H9 (cell line): ENCODE data around the gene CD93. TPM values are rescaled to one million over a fixed set of nuclear protein-coding genes. Genes with fewer than 3 reads are reported as not detected.

Experiments
- DNase-seq: peaks from one replicate; pipeline ENCODE4 v3.0.0-alpha.2; 2017
- H2AFZ ChIP-seq: one replicate; pipeline ENCODE4 v1.6.1; 2013; ENCODE audit warnings: mild to moderate bottlenecking, low read length, control low read depth, moderate library complexity
- H2AK5ac ChIP-seq: 2 replicates; pipeline ENCODE4 v1.6.1; 2013; ENCODE audit warnings: low read length, control low read depth, mixed read lengths; ENCODE audit not compliant: insufficient read length
- H2BK120ac ChIP-seq: one replicate; pipeline ENCODE4 v1.6.1; 2013; ENCODE audit warnings: low read depth, mild to moderate bottlenecking, low read length, control low read depth, inconsistent platforms; ENCODE audit not compliant: poor library complexity, severe bottlenecking
- H2BK12ac ChIP-seq: 2 replicates; pipeline ENCODE4 v1.6.1; 2013; ENCODE audit warnings: low read length, control low read depth, mixed read lengths, low read depth; ENCODE audit not compliant: insufficient read length
- H2BK15ac ChIP-seq: 2 replicates; pipeline ENCODE4 v1.6.1; 2013; ENCODE audit warnings: low read depth, low read length, control low read depth
- H2BK20ac ChIP-seq: one replicate; pipeline ENCODE4 v1.6.1; 2013; ENCODE audit warnings: low read depth, mild to moderate bottlenecking, low read length, control low read depth, inconsistent platforms; ENCODE audit not compliant: poor library complexity, severe bottlenecking
- H2BK5ac ChIP-seq: 2 replicates; pipeline ENCODE4 v1.6.1; 2013; ENCODE audit warnings: low read length, control low read depth, mixed read lengths; ENCODE audit not compliant: insufficient read length
- H3K14ac ChIP-seq: 2 replicates; pipeline ENCODE4 v1.6.1; 2013; ENCODE audit warnings: low read length, control low read depth; ENCODE audit not compliant: insufficient read depth
- H3K18ac ChIP-seq: 2 replicates; pipeline ENCODE4 v1.6.1; 2013; ENCODE audit warnings: low read depth, mild to moderate bottlenecking, mixed read lengths, low read length, control low read depth; ENCODE audit not compliant: insufficient read length
- H3K23ac ChIP-seq: 2 replicates; pipeline ENCODE4 v1.6.1; 2013; ENCODE audit warnings: low read length, control low read depth, mixed read lengths, low read depth; ENCODE audit not compliant: insufficient read length
- H3K23me2 ChIP-seq: 2 replicates; pipeline ENCODE4 v1.6.1; 2013; ENCODE audit warnings: low read depth, mild to moderate bottlenecking, mixed read lengths, low read length, control low read depth; ENCODE audit not compliant: insufficient read length, poor library complexity, severe bottlenecking
- H3K27ac ChIP-seq: 2 replicates; pipeline ENCODE4 v1.5.1; 2013; ENCODE audit warnings: low read length, control low read depth, mixed read lengths, low read depth; ENCODE audit not compliant: insufficient read length
- H3K27me3 ChIP-seq: 2 replicates; pipeline ENCODE4 v1.6.1; 2013; ENCODE audit warnings: low read length, control low read depth, inconsistent platforms; ENCODE audit not compliant: insufficient read depth
- H3K4ac ChIP-seq: 2 replicates; pipeline ENCODE4 v1.6.1; 2013; ENCODE audit warnings: low read depth, mild to moderate bottlenecking, control low read depth, inconsistent platforms, low read length, moderate library complexity
- H3K4me1 ChIP-seq: 2 replicates; pipeline ENCODE4 v1.6.1; 2013; ENCODE audit warnings: low read length, control low read depth, inconsistent platforms; ENCODE audit not compliant: insufficient read depth
- H3K4me2 ChIP-seq: 2 replicates; pipeline ENCODE4 v1.6.1; 2013; ENCODE audit warnings: low read length, control low read depth, mixed read lengths; ENCODE audit not compliant: insufficient read length, insufficient read depth
- H3K56ac ChIP-seq: 2 replicates; pipeline ENCODE4 v1.6.1; 2013; ENCODE audit warnings: low read depth, mild to moderate bottlenecking, mixed read lengths, low read length, control low read depth; ENCODE audit not compliant: insufficient read length
- H3K79me1 ChIP-seq: 2 replicates; pipeline ENCODE4 v1.6.1; 2013; ENCODE audit warnings: low read depth, mild to moderate bottlenecking, moderate library complexity, low read length, control low read depth, inconsistent platforms; ENCODE audit not compliant: insufficient read depth, poor library complexity, severe bottlenecking
- H3K79me2 ChIP-seq: 2 replicates; pipeline ENCODE4 v1.6.1; 2013; ENCODE audit warnings: low read length, control low read depth, inconsistent platforms; ENCODE audit not compliant: insufficient read depth
- H3K9ac ChIP-seq: 2 replicates; pipeline ENCODE4 v1.6.1; 2013; ENCODE audit warnings: low read length, control low read depth, mixed read lengths; ENCODE audit not compliant: insufficient read length; ENCODE audit errors: extremely low read depth
- H3K9me3 ChIP-seq: one replicate; pipeline ENCODE4 v1.6.1; 2013; ENCODE audit warnings: low read depth, low read length, inconsistent platforms; ENCODE audit not compliant: control insufficient read depth
- H3T11ph ChIP-seq: one replicate; pipeline ENCODE4 v1.6.1; 2013; ENCODE audit warnings: mild to moderate bottlenecking, low read length, control low read depth, inconsistent platforms
- H4K20me1 ChIP-seq: one replicate; pipeline ENCODE4 v1.6.1; 2013; ENCODE audit not compliant: control insufficient read depth, insufficient read length, insufficient read depth
- H4K5ac ChIP-seq: 2 replicates; pipeline ENCODE4 v1.6.1; 2013; ENCODE audit warnings: low read depth, mild to moderate bottlenecking, mixed read lengths, low read length, control low read depth; ENCODE audit not compliant: insufficient read length
- H4K8ac ChIP-seq: replicated peaks from 2 replicates; pipeline ENCODE4 v1.6.1; 2013; ENCODE audit warnings: low read length, control low read depth, mixed read lengths, low read depth; ENCODE audit not compliant: insufficient read length
- H4K91ac ChIP-seq: 2 replicates; pipeline ENCODE4 v1.6.1; 2013; ENCODE audit warnings: low read depth, mild to moderate bottlenecking, moderate library complexity, mixed read lengths, low read length, control low read depth; ENCODE audit not compliant: insufficient read length
- H3K27ac Mint-ChIP-seq, 3 experiments: 2 replicates in 2 of 3; 3 replicates in 1 of 3; pipeline ENCODE4 v1.8.0; 2020 to 2021; ENCODE audit warnings: mixed read lengths in 3 of 3, mild to moderate bottlenecking in 1 of 3, moderate library complexity in 1 of 3
- H3K27me3 Mint-ChIP-seq: 2 replicates; pipeline ENCODE4 v1.8.0; 2021; ENCODE audit warnings: low read depth, mild to moderate bottlenecking, moderate library complexity, mixed read lengths
- H3K36me3 Mint-ChIP-seq, 3 experiments: 2 replicates in 2 of 3; 3 replicates in 1 of 3; pipeline ENCODE4 v1.8.0; 2020 to 2021; ENCODE audit warnings: low read depth in 3 of 3, mixed read lengths in 3 of 3; ENCODE audit not compliant: insufficient read depth in 1 of 3
- H3K4me1 Mint-ChIP-seq, 2 experiments: 2 replicates each; pipeline ENCODE4 v1.8.0; 2020; ENCODE audit warnings: mixed read lengths in 2 of 2
- H3K4me3 Mint-ChIP-seq, 2 experiments: 2 replicates in 1 of 2; 3 replicates in 1 of 2; pipeline ENCODE4 v1.8.0; 2020 to 2021; ENCODE audit warnings: mild to moderate bottlenecking in 2 of 2, mixed read lengths in 2 of 2, moderate library complexity in 1 of 2
- H3K9me3 Mint-ChIP-seq, 2 experiments: 2 replicates in 1 of 2; 3 replicates in 1 of 2; pipeline ENCODE4 v1.8.0; 2020; ENCODE audit warnings: mild to moderate bottlenecking in 2 of 2, mixed read lengths in 2 of 2, moderate library complexity in 1 of 2
- WGBS: extraction: QIAGEN DNeasy Blood & Tissue Kit; methylation state at CpG from one replicate; pipeline ENCODE4 v1.1.7; 2013; ENCODE audit warnings: missing lambda C conversion rate, low lambda C conversion rate, mixed read lengths; ENCODE audit not compliant: insufficient read length; ENCODE audit errors: extremely low coverage; 5-methylcytosine and 5-hydroxymethylcytosine counted together
- long read RNA-seq: library from polyadenylated mRNA; unstranded; transcript quantifications from one replicate; pipeline ENCODE4 v2.0.0, GENCODE V29; 2020
- total RNA-seq: library from RNA; stranded (reverse); gene quantifications from 2 replicates; pipeline ENCODE4 v1.2.1, GENCODE V29; 2021
- TF ChIP-seq, protein P1 (sequence below): fragments of 200-600 bp; sonication (generic); conservative IDR thresholded peaks from 3 replicates; pipeline ENCODE4 v1.8.0; 2021; ENCODE audit warnings: antibody characterized with exemption, mild to moderate bottlenecking

The CD93 gene, protein sequence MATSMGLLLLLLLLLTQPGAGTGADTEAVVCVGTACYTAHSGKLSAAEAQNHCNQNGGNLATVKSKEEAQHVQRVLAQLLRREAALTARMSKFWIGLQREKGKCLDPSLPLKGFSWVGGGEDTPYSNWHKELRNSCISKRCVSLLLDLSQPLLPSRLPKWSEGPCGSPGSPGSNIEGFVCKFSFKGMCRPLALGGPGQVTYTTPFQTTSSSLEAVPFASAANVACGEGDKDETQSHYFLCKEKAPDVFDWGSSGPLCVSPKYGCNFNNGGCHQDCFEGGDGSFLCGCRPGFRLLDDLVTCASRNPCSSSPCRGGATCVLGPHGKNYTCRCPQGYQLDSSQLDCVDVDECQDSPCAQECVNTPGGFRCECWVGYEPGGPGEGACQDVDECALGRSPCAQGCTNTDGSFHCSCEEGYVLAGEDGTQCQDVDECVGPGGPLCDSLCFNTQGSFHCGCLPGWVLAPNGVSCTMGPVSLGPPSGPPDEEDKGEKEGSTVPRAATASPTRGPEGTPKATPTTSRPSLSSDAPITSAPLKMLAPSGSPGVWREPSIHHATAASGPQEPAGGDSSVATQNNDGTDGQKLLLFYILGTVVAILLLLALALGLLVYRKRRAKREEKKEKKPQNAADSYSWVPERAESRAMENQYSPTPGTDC
- total RNA-seq: not detected in 2 replicates
- long read RNA-seq: 0 reads

DNA sequence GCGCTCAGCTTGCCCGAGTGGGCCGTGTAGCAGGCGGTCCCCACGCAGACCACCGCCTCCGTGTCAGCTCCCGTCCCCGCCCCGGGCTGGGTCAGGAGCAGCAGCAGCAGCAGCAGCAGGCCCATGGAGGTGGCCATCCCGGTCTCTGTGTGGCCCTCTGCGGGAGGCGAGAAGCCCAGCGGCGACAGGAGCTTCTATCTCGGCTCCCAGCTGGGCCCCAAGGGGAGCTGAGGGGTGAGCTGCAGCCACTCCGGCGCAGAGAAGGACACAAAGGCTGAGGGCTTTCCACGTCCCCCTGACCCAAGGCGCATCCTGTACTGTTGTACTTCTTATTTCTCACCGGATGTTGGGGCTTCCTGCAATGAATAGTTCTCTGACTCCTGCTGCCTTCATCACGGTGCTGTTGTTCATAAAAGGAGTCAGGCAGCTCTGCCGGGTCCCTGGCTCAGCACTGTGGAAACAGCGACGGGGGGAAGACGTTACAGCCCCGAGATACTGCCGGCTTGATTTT lies at the start of gene CD93:
TSS of gene CD93 (minus strand) at position 269 of the 511 bp plus-strand sequence. CDS start at position 137, 132 bp downstream.
- H3K4me1 ChIP-seq: no peaks in the 10 kb centered on the region
- H3K9ac ChIP-seq: no peak within 1 kb of the TSS
- peak within 1 kb of the TSS; percentile 59 for H3K18ac ChIP-seq
- WGBS: no CpG with 5 or more reads among the region's 28 CpGs
- no peak within 1 kb of the TSS for H2AK5ac ChIP-seq
- H3K27ac ChIP-seq: no peak within 1 kb of the TSS
- no peak within 1 kb of the TSS for H3K4me3 Mint-ChIP-seq
- no peak within 1 kb of the TSS for H3K4ac ChIP-seq
- H3K36me3 Mint-ChIP-seq: no peaks in the 10 kb centered on the region
- H3K79me1 ChIP-seq: no peaks in the 10 kb centered on the region
- H3K56ac ChIP-seq: no peak within 1 kb of the TSS
- no peak within 1 kb of the TSS for H4K8ac ChIP-seq
- H3K23ac ChIP-seq: no peak within 1 kb of the TSS
- H4K91ac ChIP-seq: no peak within 1 kb of the TSS
- no peak within 1 kb of the TSS for H2AFZ ChIP-seq
- TF ChIP-seq, protein P1, sequence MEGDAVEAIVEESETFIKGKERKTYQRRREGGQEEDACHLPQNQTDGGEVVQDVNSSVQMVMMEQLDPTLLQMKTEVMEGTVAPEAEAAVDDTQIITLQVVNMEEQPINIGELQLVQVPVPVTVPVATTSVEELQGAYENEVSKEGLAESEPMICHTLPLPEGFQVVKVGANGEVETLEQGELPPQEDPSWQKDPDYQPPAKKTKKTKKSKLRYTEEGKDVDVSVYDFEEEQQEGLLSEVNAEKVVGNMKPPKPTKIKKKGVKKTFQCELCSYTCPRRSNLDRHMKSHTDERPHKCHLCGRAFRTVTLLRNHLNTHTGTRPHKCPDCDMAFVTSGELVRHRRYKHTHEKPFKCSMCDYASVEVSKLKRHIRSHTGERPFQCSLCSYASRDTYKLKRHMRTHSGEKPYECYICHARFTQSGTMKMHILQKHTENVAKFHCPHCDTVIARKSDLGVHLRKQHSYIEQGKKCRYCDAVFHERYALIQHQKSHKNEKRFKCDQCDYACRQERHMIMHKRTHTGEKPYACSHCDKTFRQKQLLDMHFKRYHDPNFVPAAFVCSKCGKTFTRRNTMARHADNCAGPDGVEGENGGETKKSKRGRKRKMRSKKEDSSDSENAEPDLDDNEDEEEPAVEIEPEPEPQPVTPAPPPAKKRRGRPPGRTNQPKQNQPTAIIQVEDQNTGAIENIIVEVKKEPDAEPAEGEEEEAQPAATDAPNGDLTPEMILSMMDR: no peak
- peaks cover 1% of the 10 kb centered on the region; the same call in 1 of the 2 replicates for H3K27me3 Mint-ChIP-seq
- H3K14ac ChIP-seq: no peak within 1 kb of the TSS
- no peak within 1 kb of the TSS for H3T11ph ChIP-seq
- no peak within 1 kb of the TSS for H3K4me2 ChIP-seq
- H3K4me1 Mint-ChIP-seq: peaks cover 20 to 23% of the 10 kb centered on the region in 2 experiments
- no peak within 1 kb of the TSS for H2BK12ac ChIP-seq
- H2BK15ac ChIP-seq: no peak within 1 kb of the TSS
- no peaks in the 10 kb centered on the region for H3K23me2 ChIP-seq
- H3K9me3 ChIP-seq: no peaks in the 10 kb centered on the region
- H3K27me3 ChIP-seq: no peaks in the 10 kb centered on the region
- no peak within 1 kb of the TSS for H2BK5ac ChIP-seq
- no peaks in the 10 kb centered on the region for H3K79me2 ChIP-seq
- no peak for DNase-seq
- no peaks in the 10 kb centered on the region for H4K20me1 ChIP-seq
- H4K5ac ChIP-seq: no peak within 1 kb of the TSS
- no peak within 1 kb of the TSS; a peak in 1 of 7 replicates for H3K27ac Mint-ChIP-seq
- no peak within 1 kb of the TSS for H2BK20ac ChIP-seq
- H3K9me3 Mint-ChIP-seq: no peaks in the 10 kb centered on the region
- no peak within 1 kb of the TSS for H2BK120ac ChIP-seq
